GM23338 (cell line): ENCODE data around the gene FN1. TPM values are rescaled to one million over a fixed set of nuclear protein-coding genes. Genes with fewer than 3 reads are reported as not detected.

Source experiments
- ATAC-seq: fragments of 200-7000 bp; cut with Tn5 transposase; 3 replicates; pipeline ENCODE4 v1.9.1; 2020
- DNase-seq: peaks from one replicate; pipeline ENCODE4 v3.0.0-alpha.2; 2015; ENCODE audit warnings: low spot score
- H2AFZ ChIP-seq: fragments of 200-600 bp; sonication (generic); 2 replicates; pipeline ENCODE4 v1.8.0; 2016; ENCODE audit warnings: antibody characterized with exemption, mild to moderate bottlenecking, moderate library complexity
- H3F3A ChIP-seq: fragments of 200-600 bp; sonication (generic); replicated peaks from 2 replicates; pipeline ENCODE4 v1.8.0; 2017; ENCODE audit warnings: antibody characterized with exemption, mixed run types, low read depth
- H3K27ac ChIP-seq: fragments of 200-600 bp; sonication (generic); 2 replicates; pipeline ENCODE4 v1.6.1; 2016; ENCODE audit warnings: low read depth
- H3K27me3 ChIP-seq: fragments of 200-600 bp; sonication (generic); 2 replicates; pipeline ENCODE4 v1.8.0; 2016; ENCODE audit warnings: mild to moderate bottlenecking, mixed run types, moderate library complexity; ENCODE audit not compliant: insufficient read depth
- H3K36me3 ChIP-seq: fragments of 200-600 bp; sonication (generic); 2 replicates; pipeline ENCODE4 v1.8.0; 2016; ENCODE audit warnings: mild to moderate bottlenecking; ENCODE audit not compliant: insufficient read depth
- H3K4me1 ChIP-seq: fragments of 200-600 bp; sonication (generic); 2 replicates; pipeline ENCODE4 v1.8.0; 2016; ENCODE audit warnings: mild to moderate bottlenecking, moderate library complexity; ENCODE audit not compliant: insufficient read depth
- H3K4me2 ChIP-seq: fragments of 200-600 bp; sonication (generic); 2 replicates; pipeline ENCODE4 v1.7.1; 2017; ENCODE audit warnings: mixed run types
- H3K4me3 ChIP-seq: fragments of 200-600 bp; sonication (generic); 2 replicates; pipeline ENCODE4 v1.6.1; 2016; ENCODE audit warnings: mixed run types
- H3K79me2 ChIP-seq: fragments of 200-600 bp; sonication (generic); replicated peaks from 2 replicates; pipeline ENCODE4 v1.8.0; 2017; ENCODE audit warnings: mild to moderate bottlenecking; ENCODE audit not compliant: insufficient read depth
- H3K9me2 ChIP-seq: fragments of 200-600 bp; sonication (generic); 2 replicates; pipeline ENCODE4 v1.8.0; 2017; ENCODE audit not compliant: insufficient read depth
- H4K20me1 ChIP-seq: fragments of 200-600 bp; sonication (generic); replicated peaks from 2 replicates; pipeline ENCODE4 v1.8.0; 2017; ENCODE audit warnings: mild to moderate bottlenecking; ENCODE audit not compliant: insufficient read depth
- H3K27ac Mint-ChIP-seq: 2 replicates; pipeline ENCODE4 v1.8.0; 2020; ENCODE audit warnings: inconsistent platforms, mild to moderate bottlenecking, moderate library complexity, mixed read lengths
- H3K27me3 Mint-ChIP-seq: 3 replicates; pipeline ENCODE4 v1.8.0; 2022; ENCODE audit warnings: low read depth, mild to moderate bottlenecking, moderate library complexity, mixed read lengths, inconsistent platforms; ENCODE audit not compliant: insufficient read depth, poor library complexity
- H3K36me3 Mint-ChIP-seq: 3 replicates; pipeline ENCODE4 v1.8.0; 2021; ENCODE audit warnings: low read depth, mild to moderate bottlenecking, inconsistent platforms, moderate library complexity, mixed read lengths
- H3K4me1 Mint-ChIP-seq: 3 replicates; pipeline ENCODE4 v1.8.0; 2020; ENCODE audit warnings: mild to moderate bottlenecking, inconsistent platforms, mixed read lengths
- H3K4me3 Mint-ChIP-seq: 3 replicates; pipeline ENCODE4 v1.8.0; 2021; ENCODE audit warnings: moderate library complexity, mild to moderate bottlenecking, inconsistent platforms, mixed read lengths
- H3K9me3 Mint-ChIP-seq: 3 replicates; pipeline ENCODE4 v1.8.0; 2020; ENCODE audit warnings: moderate library complexity, mild to moderate bottlenecking, inconsistent platforms, mixed read lengths
- CREB1 ChIP-seq: fragments of 250-450 bp; sonication (Bioruptor Pico); IDR thresholded peaks from 2 replicates; pipeline ENCODE4 v1.5.0; 2020; ENCODE audit warnings: low read depth, mild to moderate bottlenecking, moderate library complexity
- ETS1 ChIP-seq: IDR thresholded peaks from 2 replicates; pipeline ENCODE4 v1.6.1; 2016; ENCODE audit warnings: antibody characterized with exemption
- EZH2 ChIP-seq: fragments of 200-600 bp; sonication (generic); IDR thresholded peaks from one replicate; pipeline ENCODE4 v1.8.0; 2017; ENCODE audit warnings: antibody characterized with exemption, mild to moderate bottlenecking, low read depth; ENCODE audit not compliant: unreplicated experiment
- EZH2phosphoT487 ChIP-seq: fragments of 200-600 bp; sonication (generic); IDR thresholded peaks from one replicate; pipeline ENCODE4 v1.8.1; 2018; ENCODE audit warnings: antibody characterized with exemption; ENCODE audit not compliant: unreplicated experiment
- REST ChIP-seq: IDR thresholded peaks from one replicate; pipeline ENCODE4 v1.6.1; 2018; ENCODE audit warnings: antibody characterized with exemption; ENCODE audit not compliant: unreplicated experiment
- ZNF462 ChIP-seq: fragments of 250-450 bp; sonication (Bioruptor Pico); IDR thresholded peaks from 2 replicates; pipeline ENCODE4 v1.5.0; 2020; ENCODE audit warnings: mild to moderate bottlenecking, moderate library complexity
- polyA plus RNA-seq: library from polyadenylated mRNA; unstranded; fragments of >200 nt; fragmentation: Nextera tagmentation; extraction: Ambion mirVana; gene quantifications from 2 replicates; pipeline ENCODE4 v1.2.1, GENCODE V29; 2016
- total RNA-seq: library from RNA; depleted of rRNA; stranded (reverse); fragments of >200 nt; shearing (Covaris generic); gene quantifications from 2 replicates; pipeline ENCODE4 v1.2.3, GENCODE V29; 2014
- TF ChIP-seq, protein P1 (sequence below), 2 experiments: fragments of 200-600 bp in 1 of 2; sonication (generic) in 1 of 2; conservative IDR thresholded peaks; 2 replicates each; pipeline versions ENCODE4 v1.5.1 to v1.6.1; 2016 to 2017; ENCODE audit warnings: antibody characterized with exemption in 2 of 2, low read depth in 2 of 2, mild to moderate bottlenecking in 2 of 2, moderate library complexity in 1 of 2

FN1 gene
- total and polyA plus RNA-seq, 2 experiments from 2014 or later = 79.6 to 255 TPM

DNA sequence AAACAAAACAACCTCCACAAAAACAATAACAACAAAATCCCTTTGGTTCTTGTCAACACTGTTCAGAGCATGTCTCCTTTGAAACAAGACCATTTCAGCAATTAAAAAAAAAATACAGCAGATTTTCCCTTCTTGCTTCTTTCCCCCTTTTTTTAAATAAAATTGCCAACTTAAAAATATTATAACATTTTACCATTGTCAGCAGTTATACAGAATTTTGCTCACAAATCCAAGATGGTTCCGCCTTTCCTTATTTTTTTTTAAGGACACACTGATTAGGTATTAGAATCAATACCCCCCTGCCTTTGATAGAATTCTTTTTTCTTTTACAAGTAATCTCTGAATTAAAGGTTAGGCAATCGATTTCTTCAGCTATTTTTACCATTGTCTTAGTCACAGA, 48.7 kb upstream of the FN1 start (continued):
- TF ChIP-seq REST = no peak
- no peak for TF ChIP-seq EZH2
- no peak for TF ChIP-seq CREB1 (CRISPR knock-in tag)
- TF ChIP-seq, protein P1, sequence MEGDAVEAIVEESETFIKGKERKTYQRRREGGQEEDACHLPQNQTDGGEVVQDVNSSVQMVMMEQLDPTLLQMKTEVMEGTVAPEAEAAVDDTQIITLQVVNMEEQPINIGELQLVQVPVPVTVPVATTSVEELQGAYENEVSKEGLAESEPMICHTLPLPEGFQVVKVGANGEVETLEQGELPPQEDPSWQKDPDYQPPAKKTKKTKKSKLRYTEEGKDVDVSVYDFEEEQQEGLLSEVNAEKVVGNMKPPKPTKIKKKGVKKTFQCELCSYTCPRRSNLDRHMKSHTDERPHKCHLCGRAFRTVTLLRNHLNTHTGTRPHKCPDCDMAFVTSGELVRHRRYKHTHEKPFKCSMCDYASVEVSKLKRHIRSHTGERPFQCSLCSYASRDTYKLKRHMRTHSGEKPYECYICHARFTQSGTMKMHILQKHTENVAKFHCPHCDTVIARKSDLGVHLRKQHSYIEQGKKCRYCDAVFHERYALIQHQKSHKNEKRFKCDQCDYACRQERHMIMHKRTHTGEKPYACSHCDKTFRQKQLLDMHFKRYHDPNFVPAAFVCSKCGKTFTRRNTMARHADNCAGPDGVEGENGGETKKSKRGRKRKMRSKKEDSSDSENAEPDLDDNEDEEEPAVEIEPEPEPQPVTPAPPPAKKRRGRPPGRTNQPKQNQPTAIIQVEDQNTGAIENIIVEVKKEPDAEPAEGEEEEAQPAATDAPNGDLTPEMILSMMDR (conservative IDR thresholded peaks at IDR 0.05; ENCODE audit: low read depth in 2 of 2) = no peak
- no peak for TF ChIP-seq EZH2phosphoT487
- no peak for TF ChIP-seq ETS1

DNA sequence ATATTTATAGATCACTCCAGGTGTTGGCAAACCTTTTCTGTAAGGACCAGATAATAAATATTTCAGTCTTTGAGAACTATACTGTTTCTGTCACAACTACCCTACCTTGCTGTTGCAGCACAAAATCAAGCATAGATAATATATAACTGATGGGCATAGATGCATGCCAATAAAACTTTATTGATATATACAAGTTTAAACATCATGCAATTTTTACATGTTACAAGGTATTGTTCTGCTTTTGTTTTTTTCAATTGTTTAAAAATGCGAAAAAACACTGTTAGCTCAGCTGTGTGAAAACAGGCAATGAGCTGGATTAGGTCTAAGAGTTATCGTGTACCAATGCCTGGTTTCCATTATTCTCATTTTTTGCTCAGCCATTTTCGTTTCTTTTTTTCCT, 47.6 kb upstream of the FN1 start:
- Histone ChIP-seq H3K79me2 (no peaks in the 10 kb centered on the region), H3K4me3 (no peak overlapping the region), H2AFZ (no peak overlapping the region; the same call in 1 of the 2 replicates), H3K9me2 (no peaks in the 10 kb centered on the region), H3K27me3 (no peaks in the 10 kb centered on the region), H3K4me2 (no peak overlapping the region), H4K20me1 (no peaks in the 10 kb centered on the region), H3K36me3 (no peaks in the 10 kb centered on the region), H3K4me1 (peaks cover 3% of the 10 kb centered on the region; the same call in 1 of the 2 replicates), H3K27ac (no peak overlapping the region), H3F3A (no peaks in the 10 kb centered on the region)
- no peak for DNase-seq
- no peak overlapping the region for H3K27ac Mint-ChIP-seq
- no peak overlapping the region for H3K4me3 Mint-ChIP-seq
- no peaks in the 10 kb centered on the region for H3K36me3 Mint-ChIP-seq
- no peaks in the 10 kb centered on the region for H3K9me3 Mint-ChIP-seq
- peaks cover 3% of the 10 kb centered on the region for H3K27me3 Mint-ChIP-seq
- H3K4me1 Mint-ChIP-seq = peaks cover 12% of the 10 kb centered on the region
- ATAC-seq = no peak
- TF ChIP-seq, protein P1 (conservative IDR thresholded peaks at IDR 0.05; ENCODE audit: low read depth in 2 of 2) = no peak
- no peak for TF ChIP-seq ETS1
- no peak for TF ChIP-seq CREB1 (CRISPR knock-in tag)
- TF ChIP-seq ZNF462 (CRISPR knock-in tag) = no peak
- no peak for TF ChIP-seq EZH2
